Measurements from ENCODE around the gene IGFL2.
"Not testable (repeated sequence)": the region's sequence is repeated elsewhere in the genome, so short reads cannot be mapped to it uniquely, and the experiment has no call there.

IGFL2 gene

GRCh38 chr19:46186101-46186716, 38.2 kb downstream of the IGFL2 start:
- in situ Hi-C loops (cut with HindIII; ENCODE audit: low sequenced_read_pairs): no loop called here
- no peak for DNase-seq (ENCODE audit: low read depth)
- TF ChIP-seq CTCF (IDR thresholded peaks at IDR 0.05; ENCODE audit: low read depth, low read length, missing control alignments): no peak
- H3K4me3 ChIP-seq (ENCODE audit: low read depth, low read length): no peak overlapping the region

GRCh38 chr19:46186717-46187101, 38.7 kb downstream of the IGFL2 start:
- H3K4me3 ChIP-seq (ENCODE audit: low read depth, low read length): no peak overlapping the region
- DNase-seq (ENCODE audit: low read depth): no peak
- no peak for TF ChIP-seq CTCF (IDR thresholded peaks at IDR 0.05; ENCODE audit: low read depth, low read length, missing control alignments)
- in situ Hi-C loops (cut with HindIII; ENCODE audit: low sequenced_read_pairs): no loop called here

- no peak overlapping the region for H3K4me3 ChIP-seq (ENCODE audit: low read depth, low read length)
- no peak for TF ChIP-seq CTCF (IDR thresholded peaks at IDR 0.05; ENCODE audit: low read depth, low read length, missing control alignments)
- no peak for DNase-seq (ENCODE audit: low read depth)
- in situ Hi-C loops (cut with HindIII; ENCODE audit: low sequenced_read_pairs): no loop called here
Observed at GRCh38 chr19:46189971-46190888, 42.2 kb downstream of the IGFL2 start.

- in situ Hi-C loops (cut with HindIII; ENCODE audit: low sequenced_read_pairs): no loop called here
- no peak for DNase-seq (ENCODE audit: low read depth)
- no peak overlapping the region for H3K4me3 ChIP-seq (ENCODE audit: low read depth, low read length)
- TF ChIP-seq CTCF (IDR thresholded peaks at IDR 0.05; ENCODE audit: low read depth, low read length, missing control alignments): no peak
Observed at GRCh38 chr19:46191356-46191755, 43.3 kb downstream of the IGFL2 start.

GRCh38 chr19:46191972-46192371, 43.9 kb downstream of the IGFL2 start:
- H3K4me3 ChIP-seq (ENCODE audit: low read depth, low read length): no peak overlapping the region
- no peak for DNase-seq (ENCODE audit: low read depth)
- in situ Hi-C loops (cut with HindIII; ENCODE audit: low sequenced_read_pairs): no loop called here
- no peak for TF ChIP-seq CTCF (IDR thresholded peaks at IDR 0.05; ENCODE audit: low read depth, low read length, missing control alignments)

GRCh38 chr19:46192626-46192991, 44.6 kb downstream of the IGFL2 start:
- H3K4me3 ChIP-seq (ENCODE audit: low read depth, low read length); in situ Hi-C loops (cut with HindIII; ENCODE audit: low sequenced_read_pairs); DNase-seq (ENCODE audit: low read depth): not testable (repeated sequence)

Measured in astrocyte of the cerebellum (primary cell).